HG02642 (cell line): Measurements from ENCODE around the gene TEX51.

ENCODE experiments used
- ATAC-seq: cut with Tn5 transposase; IDR thresholded peaks from one replicate; pipeline ENCODE4 v1.9.1; 2021; ENCODE audit warnings: mild to moderate bottlenecking; ENCODE audit not compliant: unreplicated experiment, poor library complexity

Gene TEX51

DNA sequence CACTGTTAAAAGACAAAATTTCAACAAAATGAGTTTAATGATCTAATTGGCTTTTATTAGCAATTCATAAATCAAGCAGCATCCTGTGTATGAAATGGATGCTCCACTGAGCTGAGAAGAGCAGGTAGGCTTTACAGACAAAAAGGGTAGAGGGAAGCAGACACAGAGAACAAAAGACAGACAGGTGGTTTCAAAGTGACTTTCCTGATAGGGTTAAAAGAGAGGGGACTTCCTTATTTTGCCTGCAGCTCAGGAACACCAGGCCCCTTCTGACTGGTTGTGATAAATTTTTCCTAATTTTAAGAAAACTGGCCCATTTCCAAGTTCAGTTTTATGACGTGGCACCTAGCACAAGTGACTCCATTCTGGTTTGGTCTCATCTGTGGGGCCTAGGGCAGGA is 11.9 kb downstream of the TEX51 start:
- no peak for ATAC-seq

DNA sequence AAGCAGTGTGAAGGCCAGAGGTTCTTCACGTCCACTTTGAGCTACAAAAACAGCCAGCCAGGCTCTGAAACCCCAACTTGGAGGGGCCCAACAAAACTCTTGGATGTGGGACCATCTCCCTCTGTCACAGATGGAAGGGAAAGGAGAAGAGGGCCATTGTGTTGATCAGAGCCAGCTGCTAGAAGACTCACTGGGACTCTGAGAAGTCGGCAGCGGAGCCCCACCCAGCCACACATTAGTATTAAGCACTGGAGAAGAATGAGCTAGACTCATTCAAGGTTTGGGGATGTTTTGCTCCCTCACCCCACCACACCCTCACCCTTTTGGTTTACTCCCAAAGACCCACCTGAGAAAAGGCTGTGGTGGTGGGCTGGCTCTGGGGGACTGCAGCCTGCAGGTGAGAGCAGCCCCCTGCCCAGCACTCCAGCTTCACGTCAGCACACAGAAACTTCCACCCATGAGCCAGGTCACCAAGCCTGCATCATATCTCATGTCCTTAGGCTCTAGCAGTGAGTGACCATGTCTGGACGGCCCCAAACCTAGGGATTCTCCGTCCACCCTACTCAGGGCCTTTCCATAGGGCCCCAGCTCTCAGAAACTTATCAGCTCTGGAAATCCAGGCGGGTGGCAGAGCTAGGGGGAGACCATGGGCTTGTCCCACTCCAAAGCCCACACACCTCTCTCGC is 12.6 kb downstream of the TEX51 start:
- no peak for ATAC-seq

DNA sequence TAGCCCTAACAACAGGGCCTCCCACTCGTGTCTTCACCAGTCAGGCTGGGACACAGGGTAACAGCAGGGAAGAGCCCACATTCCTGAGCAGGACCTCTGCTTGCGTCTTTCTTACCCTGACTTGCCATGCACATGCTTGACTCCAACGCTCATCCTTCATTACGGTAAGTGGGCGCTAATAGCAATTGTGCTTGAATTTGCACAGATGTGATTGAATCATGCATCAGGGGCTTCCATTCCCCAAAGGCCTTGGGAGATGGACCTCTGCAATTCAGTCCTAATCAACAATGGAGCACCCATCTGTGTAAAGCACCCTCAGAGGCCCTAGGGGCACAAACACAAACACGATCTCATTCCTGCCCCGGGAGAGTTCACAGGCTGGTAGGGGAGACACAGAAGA is 13.5 kb downstream of the TEX51 start:
- no peak for ATAC-seq

DNA sequence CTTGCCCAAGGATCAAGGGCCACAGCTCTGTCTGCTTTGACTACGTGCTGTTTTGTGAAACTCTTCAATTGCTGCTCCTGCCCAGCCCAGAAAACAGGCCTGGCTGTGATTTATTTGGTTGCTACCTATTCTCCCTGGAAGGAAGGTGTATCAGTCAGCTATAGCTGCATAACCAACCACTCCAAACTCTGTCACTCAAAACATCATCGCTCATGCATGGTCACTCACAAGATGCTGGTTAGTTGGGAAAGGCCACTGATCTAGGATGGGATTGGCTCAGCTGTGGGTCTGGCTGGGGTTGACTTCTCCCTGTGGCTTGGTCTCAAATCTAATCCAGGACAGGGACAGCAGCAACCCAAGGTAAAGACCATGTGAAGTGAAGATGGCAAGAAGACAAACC is 14.6 kb downstream of the TEX51 start:
- no peak for ATAC-seq

DNA sequence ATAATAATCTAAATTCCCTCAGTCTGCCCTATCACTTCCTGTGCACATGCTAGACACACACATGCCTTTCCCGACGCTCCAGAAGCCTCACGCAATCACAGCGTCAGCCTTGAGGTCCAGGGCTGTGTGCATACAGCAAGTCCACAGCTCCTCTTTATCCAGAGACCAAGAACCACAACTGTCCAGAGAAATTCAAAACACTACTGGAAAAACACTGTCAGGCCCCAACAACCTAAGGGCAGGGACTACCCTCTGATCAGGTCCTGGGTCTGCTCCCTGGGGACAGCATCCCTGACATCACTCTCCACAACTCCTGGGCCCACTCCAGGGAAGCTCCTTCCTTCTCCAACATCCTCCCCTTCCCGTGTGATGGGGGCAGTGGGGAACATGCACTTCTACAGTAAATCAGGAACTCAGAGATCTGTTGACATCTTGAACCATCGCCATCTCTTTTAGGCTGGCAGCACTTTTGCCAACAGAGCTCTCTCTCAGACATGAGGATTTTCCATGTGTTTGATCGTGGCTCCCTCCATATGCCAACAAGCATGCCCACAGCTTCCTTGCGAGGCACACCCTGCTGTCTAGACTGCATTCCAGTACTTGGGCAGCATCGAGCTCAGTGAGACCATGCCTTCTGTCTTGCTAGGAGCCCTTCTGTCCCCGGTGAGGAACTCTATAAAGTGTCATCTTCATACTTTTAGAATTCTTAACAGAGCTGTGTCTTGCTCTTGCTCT is 15.4 kb downstream of the TEX51 start:
- no peak for ATAC-seq

DNA sequence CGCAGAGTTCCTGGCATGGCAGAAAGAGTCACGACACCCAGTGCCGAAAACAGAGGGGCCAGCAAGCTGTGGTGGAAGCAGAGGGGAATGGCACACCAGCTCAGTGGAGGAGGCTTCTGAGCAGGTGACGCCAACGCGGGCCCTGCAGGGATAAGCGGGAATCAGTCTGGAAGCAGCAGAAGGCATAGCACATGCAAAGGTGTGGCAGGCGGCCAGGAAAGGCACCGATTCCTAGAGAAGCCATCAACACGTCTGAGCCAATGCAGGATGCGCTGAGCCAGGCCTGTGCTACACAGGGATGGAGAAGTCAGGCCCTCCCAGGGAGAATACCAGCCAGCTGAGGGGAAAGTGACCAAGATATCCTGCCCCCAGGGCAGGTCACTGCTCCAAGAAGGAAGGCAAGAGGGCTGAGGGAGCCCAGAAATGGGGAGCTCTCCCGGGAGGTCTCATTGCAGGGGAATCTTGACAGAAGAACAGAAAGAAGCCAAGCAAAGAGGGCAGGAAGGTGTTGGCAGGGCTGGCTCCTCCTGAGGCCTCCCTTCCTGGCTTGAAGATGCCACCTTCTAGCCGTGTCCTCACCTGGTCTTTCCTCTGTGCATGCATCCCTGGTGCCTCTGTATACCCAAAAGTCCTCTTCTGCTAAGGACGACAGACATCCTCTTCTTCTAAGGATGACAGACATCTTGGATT is 16.3 kb downstream of the TEX51 start:
- ATAC-seq: no peak

DNA sequence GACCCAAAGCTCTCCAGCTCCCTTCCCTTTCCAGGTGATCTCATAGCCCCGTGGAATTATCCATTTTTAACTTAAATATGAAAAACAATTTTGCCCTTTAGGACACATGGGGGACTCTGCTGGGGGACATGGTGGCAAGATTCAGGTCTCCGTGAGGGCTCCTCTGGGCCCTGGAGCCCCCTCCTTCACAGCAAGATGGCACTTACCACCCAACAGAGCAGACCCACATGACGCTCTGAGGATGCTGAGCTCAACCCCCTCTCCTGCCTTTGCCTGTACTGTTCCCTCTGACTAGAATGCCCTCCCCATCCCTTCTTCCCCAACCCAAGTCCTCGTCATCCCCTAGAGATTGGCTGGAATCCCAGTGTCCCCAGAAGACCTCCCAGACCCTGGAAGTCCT is 17.2 kb downstream of the TEX51 start:
- no peak for ATAC-seq

DNA sequence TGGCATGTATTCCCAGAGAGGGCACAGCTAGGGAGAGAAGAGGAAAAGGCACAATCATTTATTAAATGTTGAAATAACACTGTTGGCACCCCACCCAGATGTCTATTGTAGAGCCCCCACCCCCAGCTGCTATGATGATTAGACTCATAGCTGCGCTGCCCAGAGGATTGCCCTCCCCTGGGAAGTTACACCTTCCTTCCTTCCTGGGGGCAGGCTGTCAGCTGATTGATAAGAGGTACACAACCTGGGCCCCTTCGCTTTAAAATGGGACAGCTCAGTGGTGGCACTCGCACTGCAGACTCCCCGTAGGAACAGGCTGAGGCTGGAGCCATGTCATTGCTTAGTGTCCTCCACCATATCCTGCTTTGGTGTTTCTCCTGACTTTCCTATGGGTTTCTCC is 18.1 kb downstream of the TEX51 start:
- ATAC-seq: no peak

DNA sequence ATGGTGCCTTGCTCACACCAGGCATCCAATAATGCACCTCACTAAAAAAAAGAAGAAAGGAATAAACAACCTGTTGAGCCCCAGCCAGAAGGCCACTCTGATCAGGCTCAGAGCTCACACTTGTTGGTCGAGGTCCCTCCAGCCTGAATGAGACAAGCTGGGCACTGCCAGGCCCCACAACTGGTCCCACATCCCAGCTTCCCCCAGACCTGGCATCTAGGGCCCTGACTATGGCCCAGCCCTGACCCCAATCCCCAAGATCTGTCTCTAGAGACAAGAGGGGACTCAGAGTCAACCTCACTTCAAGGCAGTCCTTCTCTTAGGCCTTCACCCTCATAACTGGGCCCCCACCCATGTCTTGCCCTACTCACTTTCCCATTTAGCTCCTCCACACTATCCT is 22.4 kb downstream of the TEX51 start:
- no peak for ATAC-seq

DNA sequence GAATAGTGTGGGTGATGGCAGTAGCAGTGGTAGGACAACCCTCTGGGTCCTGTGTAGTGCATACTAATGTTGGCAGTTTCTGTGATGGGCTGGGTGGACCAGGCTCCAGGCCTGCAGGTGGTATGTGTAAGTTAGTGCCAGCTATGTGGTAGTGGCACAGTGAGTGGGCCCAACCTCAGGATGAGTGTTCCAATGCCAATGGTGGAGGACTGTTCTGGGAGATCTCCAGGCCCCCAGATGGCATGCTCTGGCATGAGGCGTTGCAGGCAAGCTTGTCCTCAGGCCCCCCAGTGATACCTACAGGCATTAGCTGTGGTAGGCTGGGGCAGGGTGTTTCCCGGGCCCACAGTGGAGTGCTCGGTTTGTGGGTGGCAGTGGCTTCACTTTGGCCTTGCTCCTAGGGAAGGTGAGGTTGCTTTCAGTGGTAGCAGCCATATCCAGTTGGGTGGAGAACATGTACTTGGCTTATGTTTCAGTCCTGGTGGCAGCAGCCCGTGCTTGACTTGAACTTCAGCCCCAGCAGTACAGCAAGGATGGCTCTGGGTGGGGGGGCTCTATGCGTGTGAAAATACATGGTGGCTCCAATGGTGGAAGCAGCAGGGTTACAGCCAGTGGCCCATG is 32.4 kb downstream of the TEX51 start:
- no peak for ATAC-seq

DNA sequence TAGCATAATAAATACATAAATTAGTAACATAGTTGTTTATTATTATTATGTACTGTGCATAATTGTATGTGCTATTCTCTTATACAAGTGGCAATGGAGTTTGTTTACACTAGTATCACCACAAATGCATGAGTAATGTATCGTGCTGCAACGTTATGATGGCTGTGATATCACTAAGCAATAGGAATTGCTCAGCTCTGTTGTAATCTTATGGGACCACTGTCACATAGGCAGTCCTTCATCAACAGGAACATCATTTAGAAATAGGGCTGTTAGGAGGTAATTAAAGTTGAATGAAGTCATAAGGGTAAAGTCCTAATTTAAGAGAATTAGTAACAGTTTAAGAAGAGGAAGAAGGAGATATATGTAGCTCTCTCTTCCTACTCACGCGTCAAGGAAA is 33.8 kb downstream of the TEX51 start:
- ATAC-seq: no peak

DNA sequence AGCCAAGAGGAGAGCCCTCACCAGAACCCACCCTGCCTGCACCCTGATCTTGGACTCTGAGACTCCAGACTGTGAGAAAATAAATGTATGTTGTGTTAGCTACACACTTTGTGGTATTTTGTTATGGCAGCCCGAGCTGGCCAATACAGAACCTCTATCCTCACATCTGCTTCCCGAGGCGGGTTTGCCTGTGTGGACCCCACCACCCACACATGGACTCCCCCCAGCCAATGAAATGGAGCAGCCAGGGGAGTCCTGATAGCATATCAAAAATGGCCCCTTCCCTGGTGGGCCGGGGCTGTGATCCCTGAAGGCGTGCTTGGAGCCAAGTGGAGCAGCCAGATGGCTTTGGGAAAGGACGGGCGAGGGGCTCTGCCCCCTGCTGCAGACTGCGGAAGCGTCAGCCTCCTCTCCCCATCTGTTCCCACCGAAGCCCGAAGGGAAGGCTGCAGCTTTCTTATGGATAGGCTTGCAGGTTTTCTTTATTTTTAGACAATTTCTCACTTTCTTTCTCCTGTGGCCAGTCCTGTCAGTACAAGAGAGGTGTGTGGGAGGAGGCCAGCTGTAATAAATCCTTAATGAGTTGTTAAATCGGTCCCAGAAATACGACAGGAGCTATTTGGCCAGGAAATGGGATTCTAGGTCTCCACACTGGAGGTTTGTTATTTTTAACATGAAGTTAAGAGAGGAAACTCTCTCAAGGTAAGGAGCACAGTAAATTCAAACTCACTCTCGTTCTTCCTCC is 34.4 kb downstream of the TEX51 start:
- no peak for ATAC-seq

DNA sequence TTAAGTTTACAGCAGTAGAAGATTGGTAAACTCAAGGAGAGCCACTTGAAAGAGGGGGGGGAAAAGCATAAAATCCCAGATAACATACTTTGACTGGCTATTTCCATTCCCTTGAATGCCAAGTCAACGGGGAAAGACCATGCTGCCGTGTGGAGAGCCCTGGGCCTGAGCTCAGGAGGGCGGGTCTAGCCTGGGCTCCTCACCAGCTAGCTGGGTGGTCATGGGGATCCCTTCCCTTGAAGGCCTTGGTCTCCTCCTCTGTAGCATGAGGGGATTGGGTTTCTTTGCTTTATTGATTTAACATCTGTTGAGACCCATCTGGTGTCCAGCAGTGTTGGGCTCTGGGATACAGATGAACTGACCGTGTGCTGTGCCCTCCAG is 35.0 kb downstream of the TEX51 start:
- ATAC-seq: no peak

DNA sequence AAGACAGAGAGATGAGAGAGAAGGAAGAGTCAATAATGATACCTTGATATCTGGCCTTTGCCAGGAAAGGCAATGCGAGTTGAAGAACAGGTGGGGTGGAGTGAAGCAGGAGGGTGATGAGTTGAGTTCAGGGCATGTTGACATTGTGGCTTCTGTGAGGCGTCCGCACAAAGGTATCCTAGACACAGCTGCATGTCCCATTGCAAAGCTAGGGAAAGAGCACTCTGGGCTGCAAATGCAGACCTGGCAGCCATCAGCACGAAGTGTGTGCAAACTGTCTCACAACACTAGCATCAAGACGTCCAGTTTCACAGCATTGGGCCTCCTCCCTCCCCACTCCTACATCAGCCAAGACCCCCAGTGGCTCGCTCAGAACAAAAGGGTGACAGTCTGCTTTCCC is 36.1 kb downstream of the TEX51 start:
- ATAC-seq: no peak

DNA sequence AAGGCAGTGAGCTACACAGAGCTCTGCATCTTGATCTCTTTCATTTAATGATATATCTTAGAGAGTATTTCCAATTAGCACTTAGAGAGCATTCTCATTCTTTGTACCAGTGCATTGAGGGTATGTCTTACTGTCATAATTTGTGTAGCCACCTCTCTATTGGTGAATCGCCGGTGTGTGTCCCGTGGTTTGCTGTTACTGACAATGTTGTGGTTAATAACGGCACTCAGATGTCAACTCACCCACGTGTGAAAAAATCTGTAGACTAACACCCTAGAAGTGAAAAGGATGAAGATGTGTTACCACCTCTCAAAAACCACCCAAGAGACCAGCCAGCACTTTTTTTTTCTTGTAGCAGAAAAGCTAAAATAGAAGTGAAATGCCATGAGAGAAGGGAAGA is 37.1 kb downstream of the TEX51 start:
- no peak for ATAC-seq

DNA sequence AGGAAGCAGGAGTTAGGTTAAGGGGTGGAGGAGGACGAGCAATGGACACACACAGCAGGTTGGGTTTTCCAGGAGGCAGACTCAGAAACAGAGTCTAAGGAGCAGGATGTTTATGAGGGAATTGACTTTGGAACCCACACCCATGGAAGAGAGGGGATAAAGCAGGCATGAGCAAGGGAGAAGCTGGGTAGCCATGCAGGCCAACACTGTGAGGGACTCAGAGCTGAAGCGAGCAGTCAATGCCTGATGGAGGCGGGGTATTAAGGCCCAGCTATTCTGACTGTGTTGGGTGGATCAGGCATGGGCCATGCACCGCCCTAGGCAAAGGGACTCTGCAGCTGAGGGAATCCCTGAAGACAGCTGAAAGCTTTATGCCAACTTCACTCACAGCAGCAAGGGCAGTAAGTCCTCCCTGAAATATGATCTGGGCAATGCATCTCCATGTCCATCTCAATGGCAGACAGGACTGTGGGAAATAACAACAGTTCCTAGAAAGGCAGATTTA is 37.6 kb downstream of the TEX51 start:
- no peak for ATAC-seq

DNA sequence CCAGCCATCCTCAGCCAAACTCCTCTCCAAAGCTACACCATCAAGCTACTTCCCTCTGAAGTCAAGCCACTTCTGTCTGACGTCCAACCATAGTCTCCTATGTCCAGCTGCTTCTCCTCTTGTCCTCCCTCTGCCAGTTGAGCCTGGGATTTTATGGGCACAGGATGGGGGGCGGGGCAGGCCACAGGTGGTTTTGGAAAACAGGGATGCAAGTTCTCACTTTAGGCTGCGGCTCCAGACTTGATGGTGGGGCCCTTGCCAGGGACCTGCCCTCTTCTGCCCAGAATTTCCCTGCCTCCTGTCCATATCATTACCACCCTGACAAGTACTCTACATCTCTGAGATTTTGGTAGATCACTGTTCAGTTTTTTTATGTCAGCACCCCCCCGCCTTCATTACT is 41.6 kb downstream of the TEX51 start:
- no peak for ATAC-seq

DNA sequence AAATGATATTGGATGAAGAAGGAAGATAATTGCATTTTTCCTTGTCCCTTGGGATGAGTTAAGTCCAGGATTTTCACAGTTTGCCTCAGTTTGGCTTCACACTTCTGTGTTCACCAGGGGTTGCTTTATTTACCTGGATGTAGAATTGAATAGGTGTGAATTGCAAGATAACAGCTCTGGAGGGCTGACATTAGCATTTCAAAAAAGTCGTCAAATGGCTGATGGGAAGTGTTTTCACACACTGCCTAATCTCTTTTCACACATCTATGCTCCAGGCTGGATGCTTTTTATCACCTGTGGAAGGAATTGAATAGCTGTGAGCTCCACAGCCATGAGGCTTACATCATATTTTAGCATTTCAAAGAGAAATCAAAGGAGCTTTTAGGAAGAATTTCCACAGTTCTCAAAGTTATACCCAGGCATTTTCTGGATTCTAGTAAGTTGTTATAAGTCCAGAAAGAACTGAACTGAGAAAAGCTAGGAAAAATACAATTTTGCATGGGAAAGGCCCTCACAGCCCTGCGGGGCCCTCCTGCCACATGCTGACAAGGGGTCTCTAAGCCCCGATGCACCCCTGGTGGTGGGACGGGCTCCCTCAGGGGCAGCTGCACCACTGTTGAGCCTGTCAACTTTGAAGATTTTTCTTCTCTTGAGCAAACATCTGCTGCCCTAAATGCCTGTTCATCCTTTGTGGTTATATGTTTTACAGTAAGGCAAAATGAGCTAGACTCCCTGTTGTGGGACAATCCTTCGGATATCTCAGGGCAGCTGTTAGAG is 43.9 kb downstream of the TEX51 start:
- ATAC-seq: no peak

DNA sequence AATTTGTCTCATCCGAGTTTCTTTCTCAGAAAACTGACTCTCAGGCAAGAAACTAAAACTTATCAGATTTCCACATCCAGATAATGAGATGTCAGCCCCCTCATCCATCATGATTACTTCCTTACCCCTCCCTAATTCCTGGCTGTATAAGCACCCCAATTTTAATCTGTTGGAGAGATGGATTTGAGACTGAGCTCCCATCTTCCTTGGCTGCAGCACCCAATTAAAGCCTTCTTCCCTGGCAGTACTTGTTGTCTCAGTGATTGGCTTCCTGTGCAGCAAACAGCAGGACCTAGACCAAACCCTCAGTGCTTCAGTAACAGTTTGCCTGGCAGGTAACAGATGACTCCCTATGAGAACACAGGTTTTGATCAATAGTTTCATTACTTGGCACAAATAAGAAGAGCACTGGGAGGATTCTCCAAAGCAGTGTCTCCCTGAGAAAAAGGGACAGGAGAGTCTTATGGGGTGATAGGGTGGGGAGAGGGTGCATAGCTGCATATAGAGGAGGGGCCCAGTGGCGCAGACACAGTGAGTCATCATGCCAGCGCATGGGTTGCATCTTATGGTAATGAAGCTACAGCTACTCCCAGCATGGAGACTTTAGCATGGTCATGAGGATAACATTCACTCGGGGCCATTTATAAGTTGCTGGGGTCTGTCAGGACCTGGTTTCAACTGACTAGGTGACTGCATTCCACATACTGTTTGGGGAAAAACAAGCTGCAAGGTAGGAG is 45.1 kb downstream of the TEX51 start:
- no peak for ATAC-seq
